Caco-2 (cell line): ENCODE results near the gene PDE7B. TPM values are rescaled to one million over a fixed set of nuclear protein-coding genes. Genes with fewer than 3 reads are reported as not detected.

Source experiments
- BruUV-seq: library from RNA; stranded (reverse); fragments of 400-500 nt; replicated peaks from 2 replicates; lab custom pipeline; 2021; lab: Mats Ljungman, UMichigan
- CTCF ChIA-PET: fragments of 300-600 bp; sonication (Branson Sonifier 250); formaldehyde crosslinking; loops from one replicate; lab custom pipeline; 2022; ENCODE audit warnings: antibody characterized with exemption; lab: Charles Lee
- POLR2A ChIA-PET: fragments of 300-600 bp; sonication (Branson Sonifier 250); formaldehyde crosslinking; loops from one replicate; lab custom pipeline; 2022; ENCODE audit warnings: antibody characterized with exemption; lab: Charles Lee
- DNase-seq, 2 experiments: peaks; one replicate each; pipeline versions ENCODE4 v3.0.0 to v3.0.0-alpha.2; 2020 to 2022
- H3K27me3 ChIP-seq: replicated peaks from 2 replicates; pipeline ENCODE4 v1.6.0; 2011; ENCODE audit warnings: low read length; ENCODE audit not compliant: control insufficient read depth, insufficient read depth
- H3K36me3 ChIP-seq: 2 replicates; pipeline ENCODE4 v1.5.1; 2011; ENCODE audit warnings: low read length; ENCODE audit not compliant: control insufficient read depth, insufficient read depth
- H3K4me1 ChIP-seq: fragments of 250-450 bp; sonication (Bioruptor Pico); 2 replicates; pipeline ENCODE4 v1.5.1; 2020; ENCODE audit warnings: mild to moderate bottlenecking
- H3K4me3 ChIP-seq: 2 replicates; pipeline ENCODE4 v1.5.1; 2011; ENCODE audit warnings: low read depth, mild to moderate bottlenecking, control low read depth, low read length
- H3K9me3 ChIP-seq: fragments of 250-450 bp; sonication (Bioruptor Pico); 2 replicates; pipeline ENCODE4 v1.5.1; 2020; ENCODE audit warnings: mild to moderate bottlenecking, moderate library complexity
- H3K27ac Mint-ChIP-seq: one replicate; pipeline ENCODE4 v1.8.0; 2022; ENCODE audit warnings: mixed read lengths; ENCODE audit not compliant: unreplicated experiment
- H3K27me3 Mint-ChIP-seq: one replicate; pipeline ENCODE4 v1.8.0; 2022; ENCODE audit warnings: mixed read lengths; ENCODE audit not compliant: insufficient read depth, unreplicated experiment
- H3K36me3 Mint-ChIP-seq: one replicate; pipeline ENCODE4 v1.8.0; 2022; ENCODE audit warnings: mild to moderate bottlenecking, mixed read lengths; ENCODE audit not compliant: insufficient read depth, unreplicated experiment
- H3K4me1 Mint-ChIP-seq: one replicate; pipeline ENCODE4 v1.8.0; 2022; ENCODE audit warnings: low read depth, mixed read lengths; ENCODE audit not compliant: unreplicated experiment
- H3K4me3 Mint-ChIP-seq: one replicate; pipeline ENCODE4 v1.8.0; 2022; ENCODE audit warnings: mild to moderate bottlenecking, moderate library complexity, mixed read lengths; ENCODE audit not compliant: unreplicated experiment
- H3K9me3 Mint-ChIP-seq: one replicate; pipeline ENCODE4 v1.8.0; 2022; ENCODE audit warnings: mixed read lengths; ENCODE audit not compliant: unreplicated experiment
- intact Hi-C: fragments of 100-400 bp; cut with micrococcal nuclease; formaldehyde crosslinking; loops from one replicate; pipeline ENCODE4 v1.10.0; 2022; ENCODE audit not compliant: unreplicated experiment
- total RNA-seq: library from RNA; stranded (reverse); gene quantifications from 2 replicates; pipeline ENCODE4 v1.2.3, GENCODE V29; 2022
- TF ChIP-seq, protein P1 (sequence below), 2 experiments: fragments of 200-600 bp in 1 of 2; IDR thresholded peaks; 1 replicate in 1 of 2; 2 replicates in 1 of 2; pipeline versions ENCODE4 v1.5.1 to v1.8.0; 2011 to 2022; ENCODE audit warnings: antibody characterized with exemption in 1 of 2, control low read depth in 1 of 2, inconsistent platforms in 1 of 2, low read depth in 1 of 2, low read length in 1 of 2, mild to moderate bottlenecking in 1 of 2, moderate library complexity in 1 of 2; ENCODE audit not compliant: insufficient read depth in 1 of 2, severe bottlenecking in 1 of 2, unreplicated experiment in 1 of 2

The PDE7B gene
- total RNA-seq, 1 experiment from 2014 or later, result not detected

GRCh38 chr6:135983093-135983492 is 131.6 kb downstream of the PDE7B start:
- H3K4me3 Mint-ChIP-seq, result no peak overlapping the region
- Histone ChIP-seq H3K9me3 (no peaks in the 10 kb centered on the region), H3K27me3 (no peaks in the 10 kb centered on the region), H3K4me3 (no peak overlapping the region), H3K36me3 (no peaks in the 10 kb centered on the region), H3K4me1 (no peaks in the 10 kb centered on the region)
- H3K27ac Mint-ChIP-seq, result no peak overlapping the region
- BruUV-seq, result no TSS peak
- H3K9me3 Mint-ChIP-seq, result no peaks in the 10 kb centered on the region
- ChIA-PET POLR2A (no interaction called here), CTCF (no interaction called here)
- intact Hi-C loops, result no loop called here
- H3K4me1 Mint-ChIP-seq, result no peaks in the 10 kb centered on the region
- peaks cover 3% of the 10 kb centered on the region for H3K27me3 Mint-ChIP-seq
- TF ChIP-seq, protein P1, sequence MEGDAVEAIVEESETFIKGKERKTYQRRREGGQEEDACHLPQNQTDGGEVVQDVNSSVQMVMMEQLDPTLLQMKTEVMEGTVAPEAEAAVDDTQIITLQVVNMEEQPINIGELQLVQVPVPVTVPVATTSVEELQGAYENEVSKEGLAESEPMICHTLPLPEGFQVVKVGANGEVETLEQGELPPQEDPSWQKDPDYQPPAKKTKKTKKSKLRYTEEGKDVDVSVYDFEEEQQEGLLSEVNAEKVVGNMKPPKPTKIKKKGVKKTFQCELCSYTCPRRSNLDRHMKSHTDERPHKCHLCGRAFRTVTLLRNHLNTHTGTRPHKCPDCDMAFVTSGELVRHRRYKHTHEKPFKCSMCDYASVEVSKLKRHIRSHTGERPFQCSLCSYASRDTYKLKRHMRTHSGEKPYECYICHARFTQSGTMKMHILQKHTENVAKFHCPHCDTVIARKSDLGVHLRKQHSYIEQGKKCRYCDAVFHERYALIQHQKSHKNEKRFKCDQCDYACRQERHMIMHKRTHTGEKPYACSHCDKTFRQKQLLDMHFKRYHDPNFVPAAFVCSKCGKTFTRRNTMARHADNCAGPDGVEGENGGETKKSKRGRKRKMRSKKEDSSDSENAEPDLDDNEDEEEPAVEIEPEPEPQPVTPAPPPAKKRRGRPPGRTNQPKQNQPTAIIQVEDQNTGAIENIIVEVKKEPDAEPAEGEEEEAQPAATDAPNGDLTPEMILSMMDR (IDR thresholded peaks at IDR 0.05; ENCODE audit: insufficient read depth in 1 of 2, low read depth in 1 of 2, low read length in 1 of 2, severe bottlenecking in 1 of 2, unreplicated experiment in 1 of 2), result no peak
- H3K36me3 Mint-ChIP-seq, result no peaks in the 10 kb centered on the region
- no peak for DNase-seq

- Mint-ChIP-seq H3K27me3 (peaks cover 8% of the 10 kb centered on the region), H3K4me1 (no peaks in the 10 kb centered on the region), H3K36me3 (no peaks in the 10 kb centered on the region), H3K27ac (no peak overlapping the region), H3K4me3 (no peak overlapping the region), H3K9me3 (no peaks in the 10 kb centered on the region)
- CTCF ChIA-PET, result no interaction called here
- TF ChIP-seq, protein P1 (IDR thresholded peaks at IDR 0.05; ENCODE audit: insufficient read depth in 1 of 2, low read depth in 1 of 2, low read length in 1 of 2, severe bottlenecking in 1 of 2, unreplicated experiment in 1 of 2), result no peak
- no peak for DNase-seq
- POLR2A ChIA-PET, result no interaction called here
- BruUV-seq, result no TSS peak
- H3K9me3 ChIP-seq, result no peaks in the 10 kb centered on the region
- no peaks in the 10 kb centered on the region for H3K27me3 ChIP-seq
- H3K4me1 ChIP-seq, result no peaks in the 10 kb centered on the region
- H3K4me3 ChIP-seq, result no peak overlapping the region
- H3K36me3 ChIP-seq, result no peaks in the 10 kb centered on the region
- intact Hi-C loops, result no loop called here
Observed at GRCh38 chr6:135983718-135984343, 132.3 kb downstream of the PDE7B start.

DNA sequence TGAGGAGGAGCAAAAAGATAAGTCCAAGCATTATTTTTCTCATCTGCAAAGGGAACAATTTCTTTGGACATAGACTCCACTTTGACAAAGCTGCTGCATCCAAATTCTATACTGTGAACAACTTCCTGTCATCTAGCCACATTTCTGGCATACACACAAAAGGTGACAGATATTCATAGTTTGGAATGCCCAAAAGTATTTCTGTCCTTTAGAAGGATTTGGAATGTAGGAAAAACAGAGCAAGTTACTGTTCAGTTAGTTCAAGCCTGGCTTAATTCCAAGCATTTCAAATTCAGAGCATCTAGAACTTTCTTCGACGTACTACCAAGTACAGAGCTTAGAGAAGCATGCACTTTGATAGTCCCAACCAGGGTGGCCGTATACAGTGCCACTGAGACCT is 134.0 kb downstream of the PDE7B start:
- Mint-ChIP-seq H3K36me3 (no peaks in the 10 kb centered on the region), H3K27ac (no peak overlapping the region), H3K27me3 (peaks cover 8% of the 10 kb centered on the region), H3K9me3 (no peaks in the 10 kb centered on the region), H3K4me3 (no peak overlapping the region), H3K4me1 (no peaks in the 10 kb centered on the region)
- ChIA-PET POLR2A (no interaction called here), CTCF (no interaction called here)
- Histone ChIP-seq H3K36me3 (no peaks in the 10 kb centered on the region), H3K4me3 (no peak overlapping the region), H3K4me1 (no peaks in the 10 kb centered on the region), H3K27me3 (no peaks in the 10 kb centered on the region), H3K9me3 (no peaks in the 10 kb centered on the region)
- no TSS peak for BruUV-seq
- DNase-seq, result no peak
- TF ChIP-seq, protein P1 (IDR thresholded peaks at IDR 0.05; ENCODE audit: insufficient read depth in 1 of 2, low read depth in 1 of 2, low read length in 1 of 2, severe bottlenecking in 1 of 2, unreplicated experiment in 1 of 2), result no peak
- intact Hi-C loops, result no loop called here
